ENCODE data around the gene CACNA1D.

Gene CACNA1D

GRCh38 chr3:53812434-53812833, 318.0 kb downstream of the CACNA1D start:
- DNase-seq, result no peak

GRCh38 chr3:53813229-53813628, 318.8 kb downstream of the CACNA1D start:
- DNase-seq, result no peak

- DNase-seq, result no peak
Observed at GRCh38 chr3:53813876-53814275, 319.5 kb downstream of the CACNA1D start.

GRCh38 chr3:53815067-53815466, 320.7 kb downstream of the CACNA1D start:
- DNase-seq, result no peak

GRCh38 chr3:53815651-53816050, 321.2 kb downstream of the CACNA1D start:
- DNase-seq, result no peak

GRCh38 chr3:53816425-53816824, 322.0 kb downstream of the CACNA1D start:
- DNase-seq, result no peak

- DNase-seq, result no peak
Observed at GRCh38 chr3:53817211-53817610, 322.8 kb downstream of the CACNA1D start.

GRCh38 chr3:53817809-53818208, 323.4 kb downstream of the CACNA1D start:
- DNase-seq, result no peak

- no peak for DNase-seq
Observed at GRCh38 chr3:53818221-53819162, 324.1 kb downstream of the CACNA1D start.

GRCh38 chr3:53819163-53819868, 324.9 kb downstream of the CACNA1D start:
- DNase-seq, result no peak

- no peak for DNase-seq
Observed at GRCh38 chr3:53820084-53820483, 325.7 kb downstream of the CACNA1D start.

- DNase-seq, result no peak
Observed at GRCh38 chr3:53820756-53821580, 326.6 kb downstream of the CACNA1D start.

GRCh38 chr3:53821631-53822121, 327.3 kb downstream of the CACNA1D start:
- DNase-seq, result no peak

GRCh38 chr3:53822331-53822741, 327.9 kb downstream of the CACNA1D start:
- no peak for DNase-seq

GRCh38 chr3:53823026-53823955, 328.9 kb downstream of the CACNA1D start:
- no peak for DNase-seq

- no peak for DNase-seq
Observed at GRCh38 chr3:53823956-53824657, 329.7 kb downstream of the CACNA1D start.

- DNase-seq, result no peak
Observed at GRCh38 chr3:53824795-53825194, 330.4 kb downstream of the CACNA1D start.

- DNase-seq, result no peak
Observed at GRCh38 chr3:53826048-53826447, 331.6 kb downstream of the CACNA1D start.

- DNase-seq, result no peak
Observed at GRCh38 chr3:53828581-53828980, 334.2 kb downstream of the CACNA1D start.

GRCh38 chr3:53829605-53830004, 335.2 kb downstream of the CACNA1D start:
- no peak for DNase-seq

- DNase-seq, result no peak
Observed at GRCh38 chr3:53830944-53831343, 336.5 kb downstream of the CACNA1D start.

All from cortex of kidney (tissue), 1 donor.